BLaER1 treated with 17β-estradiol and CSF1 and Interleukin-3, amounts not matched to agents 10 nM and 100 nM (cell line): ENCODE measurements around the gene TSNAX.

Experiments used
- H3K27ac ChIP-seq, 11 experiments: shearing (Covaris generic); formaldehyde crosslinking; 2 replicates each; pipeline ENCODE4 v1.8.1; 2022
- H3K27me3 ChIP-seq, 11 experiments: shearing (Covaris generic); formaldehyde crosslinking; 2 replicates each; pipeline ENCODE4 v1.8.1; 2022
- H3K36me3 ChIP-seq, 11 experiments: shearing (Covaris generic); formaldehyde crosslinking; 2 replicates each; pipeline ENCODE4 v1.8.1; 2022
- H3K4me1 ChIP-seq, 10 experiments: shearing (Covaris generic); formaldehyde crosslinking; 2 replicates each; pipeline ENCODE4 v1.8.1; 2022
- H3K4me2 ChIP-seq, 11 experiments: shearing (Covaris generic); formaldehyde crosslinking; 2 replicates each; pipeline ENCODE4 v1.8.1; 2022
- H3K4me3 ChIP-seq, 10 experiments: shearing (Covaris generic); formaldehyde crosslinking; 2 replicates each; pipeline ENCODE4 v1.8.1; 2022
- H3K9ac ChIP-seq, 11 experiments: shearing (Covaris generic); formaldehyde crosslinking; 2 replicates each; pipeline ENCODE4 v1.8.1; 2022
- H3K9me3 ChIP-seq, 11 experiments: shearing (Covaris generic); formaldehyde crosslinking; replicated peaks in 1 of 11; 2 replicates each; pipeline ENCODE4 v1.8.1; 2022
- H4K20me1 ChIP-seq, 11 experiments: shearing (Covaris generic); formaldehyde crosslinking; 2 replicates each; pipeline ENCODE4 v1.8.1; 2022
- Cebpa-rat ChIP-seq, 11 experiments: shearing (Covaris generic); IDR thresholded peaks; 2 replicates each; pipeline ENCODE4 v1.8.1; 2022

The TSNAX gene, protein sequence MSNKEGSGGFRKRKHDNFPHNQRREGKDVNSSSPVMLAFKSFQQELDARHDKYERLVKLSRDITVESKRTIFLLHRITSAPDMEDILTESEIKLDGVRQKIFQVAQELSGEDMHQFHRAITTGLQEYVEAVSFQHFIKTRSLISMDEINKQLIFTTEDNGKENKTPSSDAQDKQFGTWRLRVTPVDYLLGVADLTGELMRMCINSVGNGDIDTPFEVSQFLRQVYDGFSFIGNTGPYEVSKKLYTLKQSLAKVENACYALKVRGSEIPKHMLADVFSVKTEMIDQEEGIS

DNA sequence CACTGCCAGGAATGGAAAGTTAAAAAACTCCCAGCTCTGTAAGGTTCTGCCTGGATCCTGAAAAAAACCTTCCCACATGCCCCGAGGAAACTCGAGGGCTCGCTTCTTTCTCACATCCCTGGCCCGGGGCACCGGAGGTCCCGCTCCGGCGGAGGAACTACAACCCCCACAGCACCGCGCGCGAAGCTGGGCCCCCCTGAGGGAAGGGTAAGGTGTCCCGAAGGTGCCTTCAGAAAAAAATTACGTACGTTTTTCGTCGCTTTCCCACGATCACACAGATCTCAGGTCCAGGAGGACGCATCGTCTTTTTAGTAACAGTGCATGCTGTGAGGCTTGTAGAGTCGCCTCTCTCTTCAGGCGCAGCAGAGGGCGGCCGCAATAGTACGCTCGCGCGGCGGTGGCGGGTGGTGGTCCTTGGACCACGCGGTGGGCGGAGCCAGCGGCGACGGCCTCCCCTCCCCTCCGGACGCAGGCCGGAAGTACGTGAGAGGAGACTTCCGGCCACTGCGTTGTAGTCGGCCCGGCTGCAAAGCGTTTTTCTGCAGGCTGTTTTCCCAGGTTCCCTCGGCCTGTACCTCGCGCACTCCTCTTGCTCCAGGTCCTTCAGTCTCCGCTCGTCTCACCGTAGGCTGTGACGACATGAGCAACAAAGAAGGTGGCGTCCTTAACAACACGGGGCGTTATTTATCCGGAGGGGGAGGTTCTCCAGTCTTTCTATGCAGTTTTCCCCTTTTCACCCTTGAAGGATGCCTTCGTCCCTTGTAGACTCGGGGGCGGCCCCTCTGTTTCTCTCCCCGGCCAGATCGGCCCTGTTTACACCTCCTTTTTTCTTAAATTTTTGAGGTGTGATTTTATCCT lies at the start of gene TSNAX:
Gene TSNAX, plus strand, starts transcription at position 498 of the 858 bp plus-strand sequence. Its CDS starts 142 bp downstream, at position 640.
- peak within 1 kb of the TSS; percentile 87 to 97 (median 94) for H3K27ac ChIP-seq
- H3K4me3 ChIP-seq = peak within 1 kb of the TSS; percentile 63 to 85 (median 80)
- peaks cover 0 to 19% (median 0%) of the 10 kb centered on the region in 11 experiments; a peak in 5 of 22 replicates for H4K20me1 ChIP-seq
- peak within 1 kb of the TSS; percentile 88 to 97 (median 92) for H3K4me2 ChIP-seq
- H3K9me3 ChIP-seq = peaks cover 0 to 17% (median 14%) of the 10 kb centered on the region in 11 experiments; a peak in 17 of 22 replicates
- no peak for TF ChIP-seq Cebpa-rat (IDR thresholded peaks at IDR 0.05)
- peaks cover 14 to 31% (median 25%) of the 10 kb centered on the region in 11 experiments; a peak in 21 of 22 replicates for H3K36me3 ChIP-seq
- peaks cover 37 to 49% (median 42%) of the 10 kb centered on the region in 10 experiments for H3K4me1 ChIP-seq
- no peaks in the 10 kb centered on the region for H3K27me3 ChIP-seq
- peak within 1 kb of the TSS; percentile 91 to 95 (median 93) for H3K9ac ChIP-seq

DNA sequence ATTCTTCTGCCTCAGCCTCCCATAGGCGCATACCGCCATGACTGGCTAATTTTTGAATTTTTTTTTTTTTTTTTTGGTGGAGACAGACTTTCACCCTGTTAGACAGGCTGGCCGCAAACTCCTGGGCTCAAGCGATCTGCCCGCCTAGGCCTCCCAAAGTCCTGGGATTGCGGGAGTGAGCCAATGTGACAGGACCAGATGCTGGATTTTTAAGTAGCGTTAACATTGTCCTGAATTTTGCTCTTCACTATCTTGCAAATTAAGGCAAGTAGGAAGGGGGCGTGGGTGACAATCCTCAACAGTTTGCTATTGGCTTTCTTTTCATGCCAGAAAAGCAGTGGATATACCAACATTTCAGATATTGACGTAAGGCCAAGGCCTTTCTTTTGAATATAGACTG lies 49.7 kb upstream of the TSNAX start:
- peaks cover 0 to 27% (median 0%) of the 10 kb centered on the region in 11 experiments; a peak in 6 of 22 replicates for H3K27me3 ChIP-seq
- no peak overlapping the region for H3K27ac ChIP-seq
- H3K4me1 ChIP-seq = no peaks in the 10 kb centered on the region
- no peak overlapping the region for H3K4me3 ChIP-seq
- no peaks in the 10 kb centered on the region for H4K20me1 ChIP-seq
- H3K9me3 ChIP-seq = peaks cover 0 to 11% (median 8%) of the 10 kb centered on the region in 11 experiments; a peak in 14 of 22 replicates
- H3K36me3 ChIP-seq = no peaks in the 10 kb centered on the region
- H3K4me2 ChIP-seq = no peak overlapping the region
- no peak overlapping the region for H3K9ac ChIP-seq
- no peak for TF ChIP-seq Cebpa-rat (IDR thresholded peaks at IDR 0.05)

- no peak for TF ChIP-seq Cebpa-rat (IDR thresholded peaks at IDR 0.05)
- no peaks in the 10 kb centered on the region for H4K20me1 ChIP-seq
- H3K27ac ChIP-seq = no peak overlapping the region
- H3K36me3 ChIP-seq = no peaks in the 10 kb centered on the region
- H3K4me3 ChIP-seq = no peak overlapping the region
- H3K9ac ChIP-seq = no peak overlapping the region
- H3K27me3 ChIP-seq = peaks cover 0 to 15% (median 0%) of the 10 kb centered on the region in 11 experiments; a peak in 4 of 22 replicates
- H3K9me3 ChIP-seq = peaks cover 0 to 11% (median 8%) of the 10 kb centered on the region in 11 experiments; a peak in 14 of 22 replicates
- no peaks in the 10 kb centered on the region for H3K4me1 ChIP-seq
- no peak overlapping the region for H3K4me2 ChIP-seq
These were observed 48.5 kb upstream of the TSNAX start for GRCh38 chr1:231480008-231480407.

GRCh38 chr1:231481289-231481688 lies 47.2 kb upstream of the TSNAX start:
- H3K9me3 ChIP-seq = peaks cover 0 to 11% (median 8%) of the 10 kb centered on the region in 11 experiments; a peak in 14 of 22 replicates
- H3K27ac ChIP-seq = no peak overlapping the region
- no peak for TF ChIP-seq Cebpa-rat (IDR thresholded peaks at IDR 0.05)
- H3K4me1 ChIP-seq = no peaks in the 10 kb centered on the region
- H3K4me2 ChIP-seq = no peak overlapping the region
- H3K4me3 ChIP-seq = no peak overlapping the region
- H3K36me3 ChIP-seq = no peaks in the 10 kb centered on the region
- no peaks in the 10 kb centered on the region for H4K20me1 ChIP-seq
- H3K27me3 ChIP-seq = peaks cover 0 to 7% (median 0%) of the 10 kb centered on the region in 11 experiments; a peak in 2 of 22 replicates
- H3K9ac ChIP-seq = no peak overlapping the region

- Histone ChIP-seq H3K4me2 (no peak overlapping the region), H3K4me1 (no peaks in the 10 kb centered on the region; a peak in 1 of 20 replicates), H3K9ac (no peak overlapping the region), H3K9me3 (peaks cover 0 to 8% (median 3%) of the 10 kb centered on the region in 11 experiments; a peak in 13 of 22 replicates), H3K4me3 (no peak overlapping the region), H3K27me3 (no peaks in the 10 kb centered on the region), H4K20me1 (no peaks in the 10 kb centered on the region), H3K36me3 (no peaks in the 10 kb centered on the region), H3K27ac (no peak overlapping the region)
- no peak for TF ChIP-seq Cebpa-rat (IDR thresholded peaks at IDR 0.05)
These were observed 43.3 kb upstream of the TSNAX start for GRCh38 chr1:231485029-231485784.

GRCh38 chr1:231487019-231487418 lies 41.5 kb upstream of the TSNAX start:
- Histone ChIP-seq H3K27ac (no peak overlapping the region), H3K4me3 (no peak overlapping the region), H3K9ac (no peak overlapping the region), H4K20me1 (no peaks in the 10 kb centered on the region), H3K9me3 (no peaks in the 10 kb centered on the region), H3K4me2 (no peak overlapping the region), H3K27me3 (no peaks in the 10 kb centered on the region), H3K4me1 (no peaks in the 10 kb centered on the region; a peak in 1 of 20 replicates), H3K36me3 (no peaks in the 10 kb centered on the region)
- no peak for TF ChIP-seq Cebpa-rat (IDR thresholded peaks at IDR 0.05)

DNA sequence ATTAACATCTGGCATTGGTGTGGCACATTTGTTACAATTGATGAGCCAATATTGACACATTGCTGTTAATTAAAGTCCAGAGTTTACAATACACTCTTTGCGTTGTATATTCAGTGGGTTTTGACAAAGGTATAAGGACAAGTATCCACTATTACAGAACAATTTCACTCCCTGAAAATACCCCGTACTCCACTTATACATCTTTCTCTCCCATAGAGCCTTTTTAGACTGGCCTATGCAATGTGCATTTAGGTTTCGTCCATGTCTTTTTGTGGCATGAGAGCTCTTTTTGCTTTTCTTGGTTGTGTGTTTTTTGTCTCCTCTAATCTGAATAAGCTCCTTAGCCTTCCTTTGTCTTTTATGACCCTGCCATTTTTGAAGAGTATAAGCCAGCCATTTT lies 40.6 kb upstream of the TSNAX start:
- no peaks in the 10 kb centered on the region for H3K27me3 ChIP-seq
- H3K36me3 ChIP-seq = no peaks in the 10 kb centered on the region
- H4K20me1 ChIP-seq = no peaks in the 10 kb centered on the region
- H3K9ac ChIP-seq = no peak overlapping the region
- no peak overlapping the region for H3K27ac ChIP-seq
- H3K4me3 ChIP-seq = no peak overlapping the region
- peaks cover 0 to 4% (median 0%) of the 10 kb centered on the region in 10 experiments; a peak in 5 of 20 replicates for H3K4me1 ChIP-seq
- H3K9me3 ChIP-seq = no peaks in the 10 kb centered on the region
- no peak for TF ChIP-seq Cebpa-rat (IDR thresholded peaks at IDR 0.05)
- H3K4me2 ChIP-seq = no peak overlapping the region

GRCh38 chr1:231493421-231494185 lies 34.9 kb upstream of the TSNAX start:
- no peak for TF ChIP-seq Cebpa-rat (IDR thresholded peaks at IDR 0.05)
- H3K27me3 ChIP-seq = 0 out of 22 replicates have a peak, but pooled peaks cover 0 to 6% (median 0%) of the 10 kb centered on the region in 11 experiments

More at GRCh38 chr1:231493421-231494185, 34.9 kb upstream of the TSNAX start:
- Histone ChIP-seq H4K20me1 (no peaks in the 10 kb centered on the region), H3K9ac (no peak overlapping the region), H3K4me3 (no peak overlapping the region), H3K4me1 (peaks cover 8 to 18% (median 11%) of the 10 kb centered on the region in 10 experiments), H3K27ac (no peak overlapping the region), H3K36me3 (peaks cover 0 to 4% (median 0%) of the 10 kb centered on the region in 11 experiments; a peak in 1 of 22 replicates), H3K4me2 (peak overlapping the region; percentile 8 to 77 (median 54); a peak in 21 of 22 replicates), H3K9me3 (peaks cover 15 to 29% (median 21%) of the 10 kb centered on the region in 11 experiments)
